Measurements from ENCODE around the gene KLF13. TPM values are rescaled to one million over a fixed set of nuclear protein-coding genes. Genes with fewer than 3 reads are reported as not detected.

Gene KLF13
- total RNA-seq, 1 experiment from 2014 or later = 60.1 TPM

- ATAC-seq (no peak), DNase-seq (ENCODE audit: low read depth, low spot score) (no peak)
- Histone ChIP-seq H3K27me3 (ENCODE audit: insufficient read depth, low read length) (no peaks in the 10 kb centered on the region), H3K27ac (ENCODE audit: low read depth, low read length) (no peak overlapping the region), H3K9ac (ENCODE audit: low read length) (no peak overlapping the region), H3K36me3 (ENCODE audit: control insufficient read depth in 1 of 2, insufficient read depth in 2 of 2, low read length in 2 of 2) (no peaks in the 10 kb centered on the region), H3K4me2 (ENCODE audit: low read length) (no peak overlapping the region), H3K9me2 (ENCODE audit: insufficient read depth) (no peaks in the 10 kb centered on the region), H3K4me1 (ENCODE audit: control insufficient read depth in 1 of 2, insufficient read depth in 2 of 2, low read length in 2 of 2) (peaks cover 0 to 4% of the 10 kb centered on the region in 2 experiments; a peak in 3 of 4 replicates), H4K20me1 (ENCODE audit: insufficient read depth) (no peaks in the 10 kb centered on the region), H3K9me3 (ENCODE audit: control insufficient read depth in 1 of 2, insufficient read depth in 1 of 2, low read depth in 1 of 2, low read length in 2 of 2) (no peaks in the 10 kb centered on the region), H3K4me3 (replicated peaks in 1 of 2; ENCODE audit: low read depth in 1 of 2, low read length in 2 of 2) (no peak overlapping the region), H3K79me2 (ENCODE audit: insufficient read depth, low read length) (peaks cover 60% of the 10 kb centered on the region), H2AFZ (ENCODE audit: low read depth, low read length, poor library complexity, severe bottlenecking) (no peak overlapping the region)
- TF ChIP-seq POLR2A (IDR thresholded peaks at IDR 0.05; ENCODE audit: borderline replicate concordance, extremely low read depth, insufficient read depth, insufficient read length) = no peak
- no peak for TF ChIP-seq REST (IDR thresholded peaks at IDR 0.05; ENCODE audit: low read depth)
- no peak for TF ChIP-seq EZH2phosphoT487 (IDR thresholded peaks at IDR 0.05; ENCODE audit: borderline replicate concordance)
- TF ChIP-seq YY1 (IDR thresholded peaks at IDR 0.05; ENCODE audit: extremely low read depth, insufficient replicate concordance, low read depth, low read length) = no peak
- no peak for TF ChIP-seq CBX3 (IDR thresholded peaks at IDR 0.05; ENCODE audit: low read depth)
- no peak for TF ChIP-seq EGR1 (IDR thresholded peaks at IDR 0.05; ENCODE audit: low read depth)
- TF ChIP-seq, protein P1, sequence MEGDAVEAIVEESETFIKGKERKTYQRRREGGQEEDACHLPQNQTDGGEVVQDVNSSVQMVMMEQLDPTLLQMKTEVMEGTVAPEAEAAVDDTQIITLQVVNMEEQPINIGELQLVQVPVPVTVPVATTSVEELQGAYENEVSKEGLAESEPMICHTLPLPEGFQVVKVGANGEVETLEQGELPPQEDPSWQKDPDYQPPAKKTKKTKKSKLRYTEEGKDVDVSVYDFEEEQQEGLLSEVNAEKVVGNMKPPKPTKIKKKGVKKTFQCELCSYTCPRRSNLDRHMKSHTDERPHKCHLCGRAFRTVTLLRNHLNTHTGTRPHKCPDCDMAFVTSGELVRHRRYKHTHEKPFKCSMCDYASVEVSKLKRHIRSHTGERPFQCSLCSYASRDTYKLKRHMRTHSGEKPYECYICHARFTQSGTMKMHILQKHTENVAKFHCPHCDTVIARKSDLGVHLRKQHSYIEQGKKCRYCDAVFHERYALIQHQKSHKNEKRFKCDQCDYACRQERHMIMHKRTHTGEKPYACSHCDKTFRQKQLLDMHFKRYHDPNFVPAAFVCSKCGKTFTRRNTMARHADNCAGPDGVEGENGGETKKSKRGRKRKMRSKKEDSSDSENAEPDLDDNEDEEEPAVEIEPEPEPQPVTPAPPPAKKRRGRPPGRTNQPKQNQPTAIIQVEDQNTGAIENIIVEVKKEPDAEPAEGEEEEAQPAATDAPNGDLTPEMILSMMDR (IDR thresholded peaks at IDR 0.05 in 2 of 3, conservative IDR thresholded peaks at IDR 0.05 in 1 of 3; ENCODE audit: borderline replicate concordance in 1 of 3, insufficient read depth in 1 of 3, low read depth in 2 of 3, low read length in 2 of 3) = no peak
- TF ChIP-seq MAX (IDR thresholded peaks at IDR 0.05) = no peak
- TF ChIP-seq ZNF274 (IDR thresholded peaks at IDR 0.05; ENCODE audit: low read depth, low read length) = no peak
- TF ChIP-seq CEBPB (IDR thresholded peaks at IDR 0.05; ENCODE audit: low read depth) = no peak
- no peak for TF ChIP-seq SIN3A (IDR thresholded peaks at IDR 0.05; ENCODE audit: low read depth)
- no peak for TF ChIP-seq POLR2AphosphoS5 (IDR thresholded peaks at IDR 0.05; ENCODE audit: low read depth, low read length)
- TF ChIP-seq ZFX (IDR thresholded peaks at IDR 0.05) = no peak
- TF ChIP-seq FOSL1 (IDR thresholded peaks at IDR 0.05; ENCODE audit: low read depth) = no peak
- no peak for TF ChIP-seq ELF1 (IDR thresholded peaks at IDR 0.05; ENCODE audit: borderline replicate concordance, low read depth)
- intact Hi-C loops (cut with micrococcal nuclease) = no loop called here
- ChIA-PET RAD21 (ENCODE audit: low non-redundant PET in 1 of 2, low total read pairs in 2 of 2, uncharacterized antibody in 2 of 2, unreplicated experiment in 2 of 2) (no interaction called here), CTCF (no interaction called here), POLR2A (no interaction called here)
- BruUV-seq (replicated peaks) = no TSS peak
These were observed 15.7 kb downstream of the KLF13 start for GRCh38 chr15:31342381-31342780.

Measured in HCT116 (cell line).